ENCODE measurements around the gene SNTN. TPM values are rescaled to one million over a fixed set of nuclear protein-coding genes. Genes with fewer than 3 reads are reported as not detected.

Gene SNTN
- polyA plus RNA-seq, 1 donor from 2014 or later, result not detected

DNA sequence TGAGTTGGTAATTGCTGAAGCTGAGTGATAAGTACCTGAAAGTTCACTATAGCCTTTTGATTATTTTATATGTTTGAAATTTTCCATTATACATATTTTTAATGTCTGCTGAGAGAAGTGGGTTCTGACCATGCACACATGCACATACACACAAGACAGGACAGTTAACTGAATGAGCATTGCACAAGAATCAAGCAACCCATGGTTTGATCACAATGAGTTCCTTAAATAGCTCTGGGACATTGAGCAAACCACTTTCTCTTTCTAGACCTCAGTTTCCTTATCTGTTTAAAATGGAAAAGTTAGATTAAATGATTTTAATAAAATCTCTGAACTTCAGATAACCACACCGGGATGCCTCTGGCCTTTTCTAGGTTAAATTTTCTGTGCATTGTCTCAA lies 26.7 kb downstream of the SNTN start:
- no peaks in the 10 kb centered on the region for H3K9me2 ChIP-seq (ENCODE audit: insufficient read depth, low read length)
- no peak overlapping the region for H2AFZ ChIP-seq (ENCODE audit: low read depth, low read length)
- no peak overlapping the region for H3K9ac ChIP-seq (ENCODE audit: low read length)
- TF ChIP-seq SMC3 (conservative IDR thresholded peaks at IDR 0.05; ENCODE audit: poor library complexity) (no peak), TAF1 (IDR thresholded peaks at IDR 0.05; ENCODE audit: low read depth) (no peak), MXI1 (conservative IDR thresholded peaks at IDR 0.05; ENCODE audit: poor library complexity, severe bottlenecking) (no peak), EZH2 (IDR thresholded peaks at IDR 0.05; ENCODE audit: borderline replicate concordance, insufficient read depth, low read length, poor library complexity, severe bottlenecking) (no peak), EP300 (conservative IDR thresholded peaks at IDR 0.05; ENCODE audit: poor library complexity, severe bottlenecking) (no peak), POLR2AphosphoS5 (IDR thresholded peaks at IDR 0.05) (no peak)
- TF ChIP-seq, protein P1, sequence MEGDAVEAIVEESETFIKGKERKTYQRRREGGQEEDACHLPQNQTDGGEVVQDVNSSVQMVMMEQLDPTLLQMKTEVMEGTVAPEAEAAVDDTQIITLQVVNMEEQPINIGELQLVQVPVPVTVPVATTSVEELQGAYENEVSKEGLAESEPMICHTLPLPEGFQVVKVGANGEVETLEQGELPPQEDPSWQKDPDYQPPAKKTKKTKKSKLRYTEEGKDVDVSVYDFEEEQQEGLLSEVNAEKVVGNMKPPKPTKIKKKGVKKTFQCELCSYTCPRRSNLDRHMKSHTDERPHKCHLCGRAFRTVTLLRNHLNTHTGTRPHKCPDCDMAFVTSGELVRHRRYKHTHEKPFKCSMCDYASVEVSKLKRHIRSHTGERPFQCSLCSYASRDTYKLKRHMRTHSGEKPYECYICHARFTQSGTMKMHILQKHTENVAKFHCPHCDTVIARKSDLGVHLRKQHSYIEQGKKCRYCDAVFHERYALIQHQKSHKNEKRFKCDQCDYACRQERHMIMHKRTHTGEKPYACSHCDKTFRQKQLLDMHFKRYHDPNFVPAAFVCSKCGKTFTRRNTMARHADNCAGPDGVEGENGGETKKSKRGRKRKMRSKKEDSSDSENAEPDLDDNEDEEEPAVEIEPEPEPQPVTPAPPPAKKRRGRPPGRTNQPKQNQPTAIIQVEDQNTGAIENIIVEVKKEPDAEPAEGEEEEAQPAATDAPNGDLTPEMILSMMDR (IDR thresholded peaks at IDR 0.05; ENCODE audit: poor library complexity, severe bottlenecking), result no peak
- TF ChIP-seq, protein P2, sequence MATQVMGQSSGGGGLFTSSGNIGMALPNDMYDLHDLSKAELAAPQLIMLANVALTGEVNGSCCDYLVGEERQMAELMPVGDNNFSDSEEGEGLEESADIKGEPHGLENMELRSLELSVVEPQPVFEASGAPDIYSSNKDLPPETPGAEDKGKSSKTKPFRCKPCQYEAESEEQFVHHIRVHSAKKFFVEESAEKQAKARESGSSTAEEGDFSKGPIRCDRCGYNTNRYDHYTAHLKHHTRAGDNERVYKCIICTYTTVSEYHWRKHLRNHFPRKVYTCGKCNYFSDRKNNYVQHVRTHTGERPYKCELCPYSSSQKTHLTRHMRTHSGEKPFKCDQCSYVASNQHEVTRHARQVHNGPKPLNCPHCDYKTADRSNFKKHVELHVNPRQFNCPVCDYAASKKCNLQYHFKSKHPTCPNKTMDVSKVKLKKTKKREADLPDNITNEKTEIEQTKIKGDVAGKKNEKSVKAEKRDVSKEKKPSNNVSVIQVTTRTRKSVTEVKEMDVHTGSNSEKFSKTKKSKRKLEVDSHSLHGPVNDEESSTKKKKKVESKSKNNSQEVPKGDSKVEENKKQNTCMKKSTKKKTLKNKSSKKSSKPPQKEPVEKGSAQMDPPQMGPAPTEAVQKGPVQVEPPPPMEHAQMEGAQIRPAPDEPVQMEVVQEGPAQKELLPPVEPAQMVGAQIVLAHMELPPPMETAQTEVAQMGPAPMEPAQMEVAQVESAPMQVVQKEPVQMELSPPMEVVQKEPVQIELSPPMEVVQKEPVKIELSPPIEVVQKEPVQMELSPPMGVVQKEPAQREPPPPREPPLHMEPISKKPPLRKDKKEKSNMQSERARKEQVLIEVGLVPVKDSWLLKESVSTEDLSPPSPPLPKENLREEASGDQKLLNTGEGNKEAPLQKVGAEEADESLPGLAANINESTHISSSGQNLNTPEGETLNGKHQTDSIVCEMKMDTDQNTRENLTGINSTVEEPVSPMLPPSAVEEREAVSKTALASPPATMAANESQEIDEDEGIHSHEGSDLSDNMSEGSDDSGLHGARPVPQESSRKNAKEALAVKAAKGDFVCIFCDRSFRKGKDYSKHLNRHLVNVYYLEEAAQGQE (IDR thresholded peaks at IDR 0.05; ENCODE audit: borderline replicate concordance), result no peak
- H3K9me3 ChIP-seq (ENCODE audit: low read length), result no peaks in the 10 kb centered on the region
- no peak overlapping the region for H3K27ac ChIP-seq (ENCODE audit: low read length)
- H4K20me1 ChIP-seq (ENCODE audit: insufficient read depth), result no peaks in the 10 kb centered on the region
- H3K4me3 ChIP-seq (ENCODE audit: low read length), result no peak overlapping the region
- no peaks in the 10 kb centered on the region for H3K27me3 ChIP-seq (ENCODE audit: insufficient read depth, low read depth, low read length)
- H3K36me3 ChIP-seq (ENCODE audit: insufficient read depth, low read length), result no peaks in the 10 kb centered on the region
- H3K79me2 ChIP-seq (replicated peaks; ENCODE audit: insufficient read depth, low read length), result no peaks in the 10 kb centered on the region
- H3K4me2 ChIP-seq (ENCODE audit: low read length), result no peak overlapping the region
- H3F3A ChIP-seq (ENCODE audit: insufficient read depth, low read length, poor library complexity, severe bottlenecking), result no peaks in the 10 kb centered on the region

DNA sequence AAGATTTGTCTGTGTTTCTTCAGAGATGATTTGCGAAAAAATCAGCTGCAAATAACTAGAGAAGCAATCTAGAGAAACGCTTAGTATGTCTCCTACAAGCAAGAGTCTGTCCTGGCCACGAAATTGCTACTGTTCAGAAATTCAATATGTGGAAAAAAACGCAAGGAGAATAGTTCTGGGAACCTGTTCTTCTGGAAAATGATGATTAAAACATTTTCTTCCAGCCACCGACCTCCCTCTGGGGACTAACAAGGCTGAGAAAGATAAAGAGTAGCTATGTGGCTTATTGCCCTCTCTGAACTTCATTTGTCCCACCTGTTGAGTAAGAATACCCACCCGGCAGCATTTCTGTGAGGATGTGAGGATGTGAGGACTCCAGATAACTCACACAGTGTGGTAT lies 31.6 kb downstream of the SNTN start:
- no peak overlapping the region for H3K4me2 ChIP-seq (ENCODE audit: low read length)
- no peak overlapping the region for H2AFZ ChIP-seq (ENCODE audit: low read depth, low read length)

More for the DNA sequence above, 31.6 kb downstream of the SNTN start:
- Histone ChIP-seq H3K27ac (ENCODE audit: low read length) (no peak overlapping the region), H3F3A (ENCODE audit: insufficient read depth, low read length, poor library complexity, severe bottlenecking) (peaks cover 4% of the 10 kb centered on the region), H3K79me2 (replicated peaks; ENCODE audit: insufficient read depth, low read length) (no peaks in the 10 kb centered on the region), H3K9me2 (ENCODE audit: insufficient read depth, low read length) (no peaks in the 10 kb centered on the region), H3K9me3 (ENCODE audit: low read length) (no peaks in the 10 kb centered on the region), H3K9ac (ENCODE audit: low read length) (no peak overlapping the region), H3K36me3 (ENCODE audit: insufficient read depth, low read length) (no peaks in the 10 kb centered on the region), H4K20me1 (ENCODE audit: insufficient read depth) (no peaks in the 10 kb centered on the region), H3K27me3 (ENCODE audit: insufficient read depth, low read depth, low read length) (no peaks in the 10 kb centered on the region), H3K4me3 (ENCODE audit: low read length) (no peak overlapping the region)
- TF ChIP-seq EP300 (conservative IDR thresholded peaks at IDR 0.05; ENCODE audit: poor library complexity, severe bottlenecking) (no peak), MXI1 (conservative IDR thresholded peaks at IDR 0.05; ENCODE audit: poor library complexity, severe bottlenecking) (no peak), SMC3 (conservative IDR thresholded peaks at IDR 0.05; ENCODE audit: poor library complexity) (no peak), RAD21 (conservative IDR thresholded peaks at IDR 0.05) (no peak), POLR2AphosphoS5 (IDR thresholded peaks at IDR 0.05) (no peak), EZH2 (IDR thresholded peaks at IDR 0.05; ENCODE audit: borderline replicate concordance, insufficient read depth, low read length, poor library complexity, severe bottlenecking) (no peak), TAF1 (IDR thresholded peaks at IDR 0.05; ENCODE audit: low read depth) (no peak)
- TF ChIP-seq, protein P2 (IDR thresholded peaks at IDR 0.05; ENCODE audit: borderline replicate concordance), result no peak
- TF ChIP-seq, protein P1 (IDR thresholded peaks at IDR 0.05; ENCODE audit: poor library complexity, severe bottlenecking), result no peak

Measured in neural cell (in vitro differentiated cells).